Glomerular endothelial cell (primary cell): ENCODE results near the gene DUOXA2. TPM values are rescaled to one million over a fixed set of nuclear protein-coding genes. Genes with fewer than 3 reads are reported as not detected.
"Not testable (repeated sequence)": the region's sequence is repeated elsewhere in the genome, so short reads cannot be mapped to it uniquely, and the experiment has no call there.

Experiments
- DNase-seq: peaks from one replicate; pipeline ENCODE4 v3.0.0-alpha.2; 2011; ENCODE audit warnings: low read depth, low spot score; ENCODE audit errors: extremely low read depth
- total RNA-seq: library from RNA; depleted of rRNA; stranded (reverse); fragments of >200 nt; gene quantifications from 2 replicates; pipeline ENCODE4 v1.2.3, GENCODE V29; 2015

DUOXA2 gene
- not detected in 2 replicates for total RNA-seq

GRCh38 chr15:45114076-45114750, at the start of gene DUOXA2, which contains the start of gene DUOX2:
Gene DUOXA2, plus strand, starts transcription at chr15:45114326. Its CDS starts 280 bp downstream, at chr15:45114606.
Gene DUOX2, minus strand, starts transcription at chr15:45114172. Its CDS starts 761 bp downstream, at chr15:45113411.
- DNase-seq: no peak

GRCh38 chr15:45064386-45064785, 49.7 kb upstream of the DUOXA2 start:
- DNase-seq: no peak

GRCh38 chr15:45069942-45070360, 44.2 kb upstream of the DUOXA2 start:
- DNase-seq: not testable (repeated sequence)

GRCh38 chr15:45073602-45074001, 40.5 kb upstream of the DUOXA2 start:
- DNase-seq: not testable (repeated sequence)

GRCh38 chr15:45075440-45076320, 38.4 kb upstream of the DUOXA2 start:
- DNase-seq: not testable (repeated sequence)

GRCh38 chr15:45077391-45077790, 36.7 kb upstream of the DUOXA2 start:
- DNase-seq: not testable (repeated sequence)

- DNase-seq: not testable (repeated sequence)
Measured at GRCh38 chr15:45079201-45079600, 34.9 kb upstream of the DUOXA2 start.

- DNase-seq: not testable (repeated sequence)
Measured at GRCh38 chr15:45079628-45080246, 34.4 kb upstream of the DUOXA2 start.

GRCh38 chr15:45080593-45080992, 33.5 kb upstream of the DUOXA2 start:
- not testable (repeated sequence) for DNase-seq

GRCh38 chr15:45082412-45082811, 31.7 kb upstream of the DUOXA2 start:
- DNase-seq: not testable (repeated sequence)

- DNase-seq: no peak
Measured at GRCh38 chr15:45083223-45083622, 30.9 kb upstream of the DUOXA2 start.

GRCh38 chr15:45084163-45084562, 30.0 kb upstream of the DUOXA2 start:
- no peak for DNase-seq

- DNase-seq: no peak
Measured at GRCh38 chr15:45087513-45087912, 26.6 kb upstream of the DUOXA2 start.

GRCh38 chr15:45088801-45089711, 25.1 kb upstream of the DUOXA2 start:
- no peak for DNase-seq

GRCh38 chr15:45089712-45090373, 24.3 kb upstream of the DUOXA2 start:
- DNase-seq: no peak

GRCh38 chr15:45091161-45091560, 23.0 kb upstream of the DUOXA2 start:
- no peak for DNase-seq

GRCh38 chr15:45091576-45091975, 22.6 kb upstream of the DUOXA2 start:
- no peak for DNase-seq

- no peak for DNase-seq
Measured at GRCh38 chr15:45093013-45093412, 21.1 kb upstream of the DUOXA2 start.

- DNase-seq: no peak
Measured at GRCh38 chr15:45093622-45094357, 20.3 kb upstream of the DUOXA2 start.
